Epithelial cell of esophagus (primary cell): ENCODE results near the gene DDC.
A peak's percentile ranks its signal among the peaks of the same experiment; 100 is the strongest.

ENCODE experiments used
- DNase-seq: peaks from one replicate; pipeline ENCODE4 v3.0.0; 2010; ENCODE audit warnings: low read depth
- H3K4me3 ChIP-seq: 2 replicates; pipeline ENCODE4 v1.5.1; 2011; ENCODE audit warnings: mild to moderate bottlenecking, low read length, control low read depth
- TF ChIP-seq, protein P1 (sequence below): IDR thresholded peaks from 2 replicates; pipeline ENCODE4 v1.5.1; 2011; ENCODE audit warnings: low read depth, mild to moderate bottlenecking, low read length, control low read depth, inconsistent platforms; ENCODE audit not compliant: insufficient read depth; ENCODE audit errors: missing control alignments

Gene DDC

DNA sequence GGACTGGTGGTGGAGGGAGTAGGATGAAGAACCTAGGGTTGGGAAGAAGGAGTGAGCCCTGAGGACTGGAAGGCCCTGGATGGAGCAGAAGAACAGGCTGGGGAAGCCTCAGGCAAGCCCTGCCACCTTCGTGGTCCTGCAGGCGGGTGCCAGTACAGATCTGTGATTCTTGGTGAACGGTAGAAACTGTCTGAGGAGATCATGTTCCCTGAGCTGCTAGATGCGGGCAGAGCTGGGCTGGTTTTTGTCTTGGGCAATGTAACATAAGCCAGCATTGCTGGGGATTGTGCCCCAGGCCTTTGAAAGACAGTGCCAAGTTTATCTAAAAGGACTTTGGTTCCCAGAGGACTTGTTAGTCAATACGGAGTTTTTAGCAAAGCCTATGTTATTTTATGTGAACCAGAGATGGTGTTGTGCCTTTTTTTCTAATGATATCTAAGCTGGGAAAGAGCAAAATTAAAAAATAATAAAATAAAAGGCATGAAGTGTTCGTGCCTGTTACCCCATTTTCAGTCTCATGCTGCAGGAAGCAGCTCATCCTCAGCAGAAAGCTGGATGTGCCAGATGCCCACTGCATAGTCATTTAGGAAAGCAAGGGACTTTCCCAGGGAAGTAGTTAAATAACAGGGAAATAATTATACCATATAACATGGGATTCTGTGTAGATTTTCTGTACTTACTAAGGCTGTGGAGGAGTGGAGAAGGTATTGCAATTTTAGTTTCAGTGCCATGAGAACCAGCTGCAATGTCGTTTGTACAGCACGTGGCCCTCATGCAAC, 90.6 kb downstream of the DDC start:
- H3K4me3 ChIP-seq, result no peak overlapping the region
- TF ChIP-seq, protein P1, sequence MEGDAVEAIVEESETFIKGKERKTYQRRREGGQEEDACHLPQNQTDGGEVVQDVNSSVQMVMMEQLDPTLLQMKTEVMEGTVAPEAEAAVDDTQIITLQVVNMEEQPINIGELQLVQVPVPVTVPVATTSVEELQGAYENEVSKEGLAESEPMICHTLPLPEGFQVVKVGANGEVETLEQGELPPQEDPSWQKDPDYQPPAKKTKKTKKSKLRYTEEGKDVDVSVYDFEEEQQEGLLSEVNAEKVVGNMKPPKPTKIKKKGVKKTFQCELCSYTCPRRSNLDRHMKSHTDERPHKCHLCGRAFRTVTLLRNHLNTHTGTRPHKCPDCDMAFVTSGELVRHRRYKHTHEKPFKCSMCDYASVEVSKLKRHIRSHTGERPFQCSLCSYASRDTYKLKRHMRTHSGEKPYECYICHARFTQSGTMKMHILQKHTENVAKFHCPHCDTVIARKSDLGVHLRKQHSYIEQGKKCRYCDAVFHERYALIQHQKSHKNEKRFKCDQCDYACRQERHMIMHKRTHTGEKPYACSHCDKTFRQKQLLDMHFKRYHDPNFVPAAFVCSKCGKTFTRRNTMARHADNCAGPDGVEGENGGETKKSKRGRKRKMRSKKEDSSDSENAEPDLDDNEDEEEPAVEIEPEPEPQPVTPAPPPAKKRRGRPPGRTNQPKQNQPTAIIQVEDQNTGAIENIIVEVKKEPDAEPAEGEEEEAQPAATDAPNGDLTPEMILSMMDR, result no peak
- DNase-seq, result peak; percentile 32

DNA sequence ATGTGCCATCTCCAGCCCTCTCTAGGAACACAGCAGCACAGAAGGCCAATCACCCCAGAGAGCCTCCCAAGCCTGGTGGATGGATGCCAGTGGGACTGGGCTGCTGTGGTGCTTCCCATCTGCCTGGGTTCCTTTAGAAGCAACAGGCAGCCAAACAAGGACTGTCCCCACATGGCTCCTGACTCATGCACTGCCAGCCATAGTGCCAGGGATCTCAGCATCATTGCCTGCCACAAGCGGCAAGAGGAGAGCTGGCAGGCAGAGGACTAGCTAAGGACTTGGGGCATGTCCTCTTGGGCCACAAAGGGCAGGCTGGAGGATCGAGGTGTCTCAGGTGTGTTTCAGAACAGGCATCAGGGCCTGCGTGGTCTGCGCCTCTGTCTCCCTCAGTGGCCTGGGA, 91.7 kb downstream of the DDC start:
- no peak overlapping the region for H3K4me3 ChIP-seq
- DNase-seq, result no peak
- TF ChIP-seq, protein P1, result no peak

DNA sequence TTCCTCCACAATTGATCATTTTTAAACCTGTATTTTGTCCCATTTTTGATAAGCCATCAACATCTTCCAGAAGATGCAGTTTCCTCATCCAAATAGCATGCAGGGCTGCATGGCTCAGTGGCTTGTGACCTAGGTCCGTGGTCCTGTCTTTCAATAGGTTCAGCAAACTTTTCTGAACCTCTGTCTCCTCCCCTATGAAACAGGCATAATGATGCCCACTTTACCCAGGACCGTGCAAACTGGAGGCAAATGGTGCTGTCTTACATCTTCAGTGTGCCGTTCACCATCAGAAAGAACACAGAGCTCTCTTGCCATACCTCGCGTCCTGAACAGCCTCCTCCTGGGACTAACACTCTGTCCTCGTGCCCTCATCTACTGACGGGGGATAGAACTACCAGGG, 92.8 kb downstream of the DDC start:
- TF ChIP-seq, protein P1, result no peak
- H3K4me3 ChIP-seq, result no peak overlapping the region
- no peak for DNase-seq

DNA sequence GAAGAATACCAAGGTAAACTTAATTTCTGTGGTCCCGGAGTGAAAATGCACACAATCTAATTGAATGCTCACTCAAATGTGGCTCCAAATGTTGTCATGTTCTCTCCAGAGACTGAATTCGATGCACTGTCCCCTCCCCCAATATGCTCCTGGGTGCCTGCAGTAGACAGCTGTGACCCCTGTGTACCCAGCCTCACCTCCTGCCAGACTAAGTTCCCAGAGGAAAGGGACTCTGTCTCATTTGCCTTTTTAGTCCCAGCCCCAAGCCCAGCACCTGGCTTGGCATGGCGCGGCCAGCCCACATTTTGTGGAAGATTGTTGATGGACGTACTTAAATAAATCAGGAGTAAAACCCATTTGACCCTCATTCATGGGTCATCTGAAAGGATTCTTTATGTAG, 93.2 kb downstream of the DDC start:
- TF ChIP-seq, protein P1, result no peak
- no peak overlapping the region for H3K4me3 ChIP-seq

DNA sequence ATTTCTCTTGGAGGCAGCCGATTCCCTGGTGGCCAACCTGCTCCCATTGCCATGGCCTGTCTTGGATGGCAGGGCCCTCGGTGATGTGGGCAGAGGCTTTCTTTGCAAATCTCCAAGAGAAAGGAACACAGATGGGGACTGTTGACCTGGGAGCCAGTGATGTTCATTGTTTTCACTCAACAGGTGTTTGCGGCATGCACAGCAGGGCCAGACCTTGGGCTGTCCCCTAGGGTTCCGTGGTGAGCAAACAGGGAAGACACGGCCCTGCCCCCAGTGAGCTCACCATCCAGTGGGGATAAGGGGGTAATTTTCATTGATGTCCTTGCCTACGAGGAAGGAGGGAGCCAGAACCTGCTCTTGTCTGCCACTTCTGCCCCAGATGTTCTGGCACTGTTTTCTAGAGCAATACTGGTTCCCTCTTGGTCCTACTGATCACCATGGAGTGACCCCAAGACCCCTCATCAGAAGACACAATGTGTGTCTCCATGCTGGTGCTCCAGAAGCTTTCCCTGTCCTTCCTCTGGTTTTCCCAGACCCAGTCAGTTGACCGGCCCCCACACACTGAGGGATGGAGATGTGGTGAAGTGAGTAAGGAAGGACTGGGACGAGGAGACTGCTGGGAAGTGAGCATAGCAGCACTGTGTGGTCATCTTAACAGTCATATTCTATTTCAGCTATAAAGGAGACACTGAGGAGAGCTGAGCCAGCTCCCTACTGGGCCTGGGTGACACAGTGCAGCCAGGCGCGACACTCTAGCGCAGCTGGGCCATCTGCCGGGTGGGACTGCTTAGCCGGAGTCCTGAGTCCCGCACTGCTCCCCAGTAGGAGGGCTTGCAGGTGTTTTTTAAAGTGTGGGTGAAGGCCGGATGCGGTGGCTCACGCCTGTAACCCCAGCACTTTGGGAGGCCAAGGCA, 94.7 kb downstream of the DDC start:
- no peak for DNase-seq
- TF ChIP-seq, protein P1, result no peak

More for the DNA sequence above, 93.2 kb downstream of the DDC start:
- no peak for DNase-seq

DNA sequence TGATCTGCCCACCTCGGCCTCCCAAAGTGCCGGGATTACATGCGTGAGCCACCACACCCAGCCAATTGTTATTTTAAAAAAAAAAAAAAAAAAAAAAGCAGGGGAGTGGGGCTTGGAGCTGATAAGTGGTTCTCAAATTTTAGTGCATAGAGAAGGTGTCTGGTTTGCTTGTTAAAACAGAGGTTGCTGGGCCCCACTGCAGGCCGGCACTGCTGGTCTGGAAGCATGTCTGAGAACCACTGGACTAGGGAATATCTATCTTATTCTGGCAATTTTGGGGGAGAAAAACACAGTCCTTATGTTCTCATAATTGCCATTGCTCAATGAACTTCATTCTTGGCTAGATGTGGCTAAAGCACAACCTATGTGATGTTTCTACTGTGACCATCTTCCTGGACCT, 96.0 kb downstream of the DDC start:
- DNase-seq, result no peak
- TF ChIP-seq, protein P1, result no peak
- no peak overlapping the region for H3K4me3 ChIP-seq

More for the DNA sequence above, 94.7 kb downstream of the DDC start:
- no peak overlapping the region for H3K4me3 ChIP-seq
